Heart left ventricle (tissue), 13 donors: ENCODE data around the gene CYTH4.

Source experiments
- CTCF ChIP-seq, 12 donors: fragments of 200-600 bp; sonication (generic) in 4 of 12; IDR thresholded peaks; one replicate each; pipeline versions ENCODE4 v1.5.0 to v1.8.0; 2018 to 2022; ENCODE audit warnings: antibody characterized with exemption in 12 of 12, mild to moderate bottlenecking in 5 of 12
- POLR2A ChIP-seq, 2 donors: fragments of 450-650 bp; IDR thresholded peaks; one replicate each; pipeline ENCODE4 v1.6.1; 2017; ENCODE audit warnings: antibody characterized with exemption in 2 of 2, mild to moderate bottlenecking in 2 of 2, moderate library complexity in 2 of 2
- donor health status: ischemic (EF 13 %, LVEDD 7.1; RV severe dilation, severe dysfunction).
- donor health status: DM: no; HTN: yes; CAD: no.
- donor health status: DM: no; HTN: no; CAD: no.
- donor health status: ischemic (EF 25% LVEDD 6.9; RV normal size, moderate dysfunction).
- donor health status: ischemic (EF 25% LVEDD 5.7; RV mildly dilated, moderate dysfunction).
- donor health status: ischemic (EF 35%, LVEDD 5.7; RV mildly dilated, moderate dysfunction).
- donor health status: nonischemic (EF 11% LVEDD 7.7; RV severe dilation, severe dysfunction).
- donor health status: DM: yes; HTN: yes; CAD: no.
- donor health status: PGD.
- donor health status: ischemic (EF 29% LVEDD 5.4; RV normal size, mild dysfunction).
- donor health status: nonischemic (EF 23%, LVEDD 6.1; RV moderate dilation, normal function).

GRCh38 chr22:37241351-37242142, 40.8 kb upstream of the CYTH4 start:
- no peak for TF ChIP-seq CTCF (IDR thresholded peaks at IDR 0.05)
- no peak for TF ChIP-seq POLR2A (IDR thresholded peaks at IDR 0.05)
